Mesendoderm (in vitro differentiated cells): ENCODE data around the gene MREG.

Experiments
- DNase-seq: peaks from one replicate; pipeline ENCODE4 v3.0.0; 2013
- H2AK5ac ChIP-seq: 2 replicates; pipeline ENCODE4 v1.6.1; 2013; ENCODE audit warnings: low read length, inconsistent platforms
- H2BK120ac ChIP-seq: 2 replicates; pipeline ENCODE4 v1.6.1; 2013; ENCODE audit warnings: low read depth, mild to moderate bottlenecking, low read length, moderate library complexity, mixed read lengths
- H2BK15ac ChIP-seq: replicated peaks from 2 replicates; pipeline ENCODE4 v1.6.1; 2013; ENCODE audit warnings: low read depth, mild to moderate bottlenecking, moderate library complexity
- H2BK5ac ChIP-seq: 2 replicates; pipeline ENCODE4 v1.6.1; 2013; ENCODE audit warnings: low read length, inconsistent platforms
- H3K18ac ChIP-seq: 2 replicates; pipeline ENCODE4 v1.6.1; 2013; ENCODE audit warnings: mild to moderate bottlenecking, low read length, mixed read lengths
- H3K23ac ChIP-seq: one replicate; pipeline ENCODE4 v1.6.1; 2013; ENCODE audit warnings: low read length
- H3K27ac ChIP-seq: 2 replicates; pipeline ENCODE4 v1.5.1; 2013; ENCODE audit warnings: low read depth, mild to moderate bottlenecking, inconsistent platforms, low read length, moderate library complexity
- H3K27me3 ChIP-seq: 2 replicates; pipeline ENCODE4 v1.6.1; 2013; ENCODE audit warnings: low read length, control low read depth, mild to moderate bottlenecking, inconsistent platforms; ENCODE audit not compliant: insufficient read depth, poor library complexity
- H3K36me3 ChIP-seq: 2 replicates; pipeline ENCODE4 v1.6.1; 2013; ENCODE audit warnings: low read length, inconsistent platforms; ENCODE audit not compliant: control insufficient read depth, insufficient read depth
- H3K4ac ChIP-seq: one replicate; pipeline ENCODE4 v1.6.1; 2013; ENCODE audit warnings: low read depth, mild to moderate bottlenecking, low read length, moderate library complexity
- H3K4me1 ChIP-seq: 2 replicates; pipeline ENCODE4 v1.6.1; 2013; ENCODE audit warnings: low read depth, low read length, inconsistent platforms; ENCODE audit not compliant: control insufficient read depth
- H3K4me2 ChIP-seq: 2 replicates; pipeline ENCODE4 v1.6.1; 2013; ENCODE audit warnings: low read length
- H3K4me3 ChIP-seq: 2 replicates; pipeline ENCODE4 v1.5.1; 2013; ENCODE audit warnings: mild to moderate bottlenecking, low read length
- H3K56ac ChIP-seq: one replicate; pipeline ENCODE4 v1.6.1; 2013; ENCODE audit warnings: low read length
- H3K79me1 ChIP-seq: 2 replicates; pipeline ENCODE4 v1.6.1; 2013; ENCODE audit warnings: low read length, inconsistent platforms
- H3K79me2 ChIP-seq: 2 replicates; pipeline ENCODE4 v1.6.1; 2013; ENCODE audit warnings: mild to moderate bottlenecking, low read length; ENCODE audit not compliant: control insufficient read depth, insufficient read depth
- H3K9ac ChIP-seq: 2 replicates; pipeline ENCODE4 v1.6.1; 2013; ENCODE audit warnings: low read length, inconsistent platforms
- H4K5ac ChIP-seq: one replicate; pipeline ENCODE4 v1.6.1; 2013; ENCODE audit warnings: low read length
- H4K8ac ChIP-seq: one replicate; pipeline ENCODE4 v1.6.1; 2013; ENCODE audit warnings: low read depth, mild to moderate bottlenecking, control low read depth, low read length, moderate library complexity
- WGBS: extraction: QIAGEN DNeasy Blood & Tissue Kit; methylation state at CpG from one replicate; pipeline ENCODE4 v1.1.7; 2013; ENCODE audit warnings: low lambda C conversion rate, missing lambda C conversion rate; ENCODE audit not compliant: insufficient coverage; ENCODE audit errors: extremely low coverage; 5-methylcytosine and 5-hydroxymethylcytosine counted together

Gene MREG

DNA sequence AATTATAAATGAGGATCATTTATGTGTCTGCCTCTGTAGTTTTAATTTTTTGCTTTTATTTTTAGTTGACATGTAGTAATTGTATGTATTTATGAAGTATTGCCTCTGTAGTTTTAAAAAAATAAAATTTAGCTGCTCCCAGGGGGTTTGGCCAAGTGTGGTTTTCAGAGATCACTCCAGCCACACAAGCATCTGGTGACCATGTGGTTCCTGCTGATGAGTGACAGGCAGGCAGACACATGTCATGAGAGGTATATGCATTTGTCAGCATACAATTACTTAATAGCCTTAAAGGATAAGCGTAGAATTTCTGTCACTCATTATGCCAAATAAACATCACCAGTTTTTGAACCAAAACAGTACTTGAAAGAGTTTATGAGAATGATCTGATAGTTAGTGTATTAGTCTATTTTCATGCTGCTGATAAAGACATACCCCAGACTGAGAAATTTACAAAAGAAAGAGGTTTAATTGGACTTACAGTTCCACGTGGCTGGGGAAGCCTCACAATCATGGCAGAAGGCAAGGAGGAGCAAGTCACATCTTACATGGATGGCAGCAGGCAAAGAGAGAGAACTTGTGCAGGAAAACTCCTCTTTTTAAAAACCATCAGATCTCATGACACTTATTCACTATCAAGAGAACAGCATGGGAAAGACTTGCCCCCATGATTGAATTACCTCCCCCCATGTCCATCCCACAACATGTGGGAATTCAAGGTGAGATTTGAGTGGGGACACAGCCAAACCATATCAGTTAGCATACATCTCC, 29.6 kb downstream of the MREG start:
- Histone ChIP-seq H3K4me1 (no peaks in the 10 kb centered on the region), H3K56ac (no peak overlapping the region), H4K5ac (no peak overlapping the region), H4K8ac (no peak overlapping the region), H2AK5ac (no peak overlapping the region), H3K4me3 (no peak overlapping the region), H3K9ac (no peak overlapping the region), H3K79me2 (no peaks in the 10 kb centered on the region), H3K36me3 (peaks cover 1% of the 10 kb centered on the region), H3K27ac (no peak overlapping the region), H3K4ac (no peak overlapping the region), H3K23ac (no peak overlapping the region), H3K4me2 (no peak overlapping the region), H2BK15ac (no peak overlapping the region), H3K79me1 (peaks cover 6% of the 10 kb centered on the region), H2BK120ac (no peak overlapping the region), H3K27me3 (no peaks in the 10 kb centered on the region), H3K18ac (no peak overlapping the region), H2BK5ac (no peak overlapping the region)
- no CpG with 5 or more reads among the region's 2 CpGs for WGBS
- DNase-seq = no peak

DNA sequence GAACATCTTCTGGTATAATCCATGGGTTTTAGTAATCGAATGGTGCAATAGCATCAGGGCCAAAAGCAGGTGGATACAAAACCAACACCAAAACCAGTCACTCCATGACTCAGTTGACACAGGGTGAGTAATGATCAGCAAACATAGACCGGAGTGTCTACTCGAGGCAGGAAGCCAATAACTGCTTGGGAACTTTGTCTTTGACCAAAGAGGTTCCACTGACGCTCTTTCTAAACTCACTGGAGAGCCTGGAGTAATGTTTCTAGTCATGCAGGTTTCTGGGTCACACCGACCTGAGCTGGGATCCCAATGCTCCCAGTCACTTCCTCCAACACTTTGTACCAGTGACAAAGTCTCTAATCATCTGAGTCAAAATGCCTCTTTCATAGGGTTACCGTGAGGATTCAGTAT, 30.9 kb downstream of the MREG start:
- Histone ChIP-seq H3K4me3 (no peak overlapping the region), H4K5ac (no peak overlapping the region), H2AK5ac (no peak overlapping the region), H3K79me1 (peaks cover 6% of the 10 kb centered on the region), H3K18ac (no peak overlapping the region), H2BK120ac (no peak overlapping the region), H2BK5ac (no peak overlapping the region), H3K23ac (no peak overlapping the region), H3K79me2 (no peaks in the 10 kb centered on the region), H3K4ac (no peak overlapping the region), H3K36me3 (peaks cover 1% of the 10 kb centered on the region), H4K8ac (no peak overlapping the region), H3K4me2 (no peak overlapping the region), H2BK15ac (no peak overlapping the region), H3K27ac (no peak overlapping the region), H3K9ac (no peak overlapping the region), H3K27me3 (no peaks in the 10 kb centered on the region), H3K4me1 (no peaks in the 10 kb centered on the region), H3K56ac (no peak overlapping the region)
- no CpG with 5 or more reads among the region's 6 CpGs for WGBS
- DNase-seq = no peak

GRCh38 chr2:215981115-215981514, 32.2 kb downstream of the MREG start:
- H3K27ac ChIP-seq = no peak overlapping the region
- H3K56ac ChIP-seq = no peak overlapping the region
- no CpG with 5 or more reads among the region's 7 CpGs for WGBS
- peaks cover 6% of the 10 kb centered on the region for H3K79me1 ChIP-seq
- no peak overlapping the region for H4K5ac ChIP-seq
- no peak overlapping the region for H3K4me3 ChIP-seq
- no peak overlapping the region for H3K4me2 ChIP-seq
- no peak overlapping the region for H2AK5ac ChIP-seq
- H2BK120ac ChIP-seq = no peak overlapping the region
- no peak overlapping the region for H4K8ac ChIP-seq
- H3K9ac ChIP-seq = no peak overlapping the region
- no peaks in the 10 kb centered on the region for H3K4me1 ChIP-seq
- no peaks in the 10 kb centered on the region for H3K36me3 ChIP-seq
- no peak overlapping the region for H2BK5ac ChIP-seq
- no peak overlapping the region for H3K23ac ChIP-seq
- no peak for DNase-seq
- H3K79me2 ChIP-seq = peaks cover 3% of the 10 kb centered on the region
- no peak overlapping the region for H2BK15ac ChIP-seq
- no peaks in the 10 kb centered on the region for H3K27me3 ChIP-seq
- no peak overlapping the region for H3K4ac ChIP-seq
- no peak overlapping the region for H3K18ac ChIP-seq

- Histone ChIP-seq H4K8ac (no peak overlapping the region), H3K18ac (no peak overlapping the region), H4K5ac (no peak overlapping the region), H2BK5ac (no peak overlapping the region), H3K79me1 (peaks cover 6% of the 10 kb centered on the region), H3K9ac (no peak overlapping the region), H2BK120ac (no peak overlapping the region), H2BK15ac (no peak overlapping the region), H3K56ac (no peak overlapping the region), H3K4ac (no peak overlapping the region), H2AK5ac (no peak overlapping the region), H3K27me3 (no peaks in the 10 kb centered on the region), H3K4me1 (no peaks in the 10 kb centered on the region), H3K36me3 (no peaks in the 10 kb centered on the region), H3K4me2 (no peak overlapping the region), H3K4me3 (no peak overlapping the region), H3K27ac (no peak overlapping the region), H3K23ac (no peak overlapping the region), H3K79me2 (peaks cover 3% of the 10 kb centered on the region)
- no peak for DNase-seq
- WGBS = no CpG with 5 or more reads among the region's 2 CpGs
Observed at GRCh38 chr2:215979620-215980019, 33.7 kb downstream of the MREG start.

DNA sequence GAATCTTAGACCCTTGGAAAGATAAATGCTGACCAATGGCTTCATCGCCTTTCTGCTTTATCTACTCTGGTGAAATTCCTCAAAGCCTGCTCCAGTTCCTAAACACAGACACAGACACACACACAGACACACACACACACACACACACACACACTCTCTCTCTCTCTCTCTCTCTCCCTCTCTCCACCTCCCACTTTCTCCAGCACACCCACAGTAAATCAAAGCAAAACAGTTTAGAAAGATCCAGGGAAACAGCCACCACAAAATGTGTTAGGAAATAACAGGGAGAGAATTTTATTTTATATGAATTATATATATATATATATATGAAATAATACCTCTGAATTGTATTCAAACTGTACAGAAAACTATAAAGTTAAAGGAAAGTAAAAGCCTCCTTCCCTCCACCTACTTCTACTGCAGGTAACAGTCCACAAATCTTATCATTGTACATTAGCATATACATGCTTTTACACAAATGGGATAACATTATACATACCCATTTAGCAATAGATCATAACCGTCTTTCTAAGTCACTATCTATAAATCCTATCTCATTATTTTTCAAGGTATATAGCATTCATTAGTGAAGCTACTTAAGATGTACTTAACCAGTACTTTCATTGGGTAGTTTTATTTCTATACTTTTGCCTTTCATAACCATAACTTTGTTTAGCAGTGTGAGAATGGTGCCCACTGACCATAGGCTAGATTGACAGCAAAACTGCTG, 38.5 kb downstream of the MREG start:
- H3K56ac ChIP-seq = no peak overlapping the region
- H3K4ac ChIP-seq = no peak overlapping the region
- no peaks in the 10 kb centered on the region for H3K36me3 ChIP-seq
- H2BK120ac ChIP-seq = no peak overlapping the region
- peaks cover 6% of the 10 kb centered on the region for H3K79me2 ChIP-seq
- no peak overlapping the region for H3K4me3 ChIP-seq
- no peak overlapping the region for H4K5ac ChIP-seq
- no peak overlapping the region for H2AK5ac ChIP-seq
- no peaks in the 10 kb centered on the region for H3K4me1 ChIP-seq
- no peak overlapping the region for H4K8ac ChIP-seq
- H2BK5ac ChIP-seq = no peak overlapping the region
- H3K27ac ChIP-seq = no peak overlapping the region
- H3K18ac ChIP-seq = no peak overlapping the region
- H3K23ac ChIP-seq = no peak overlapping the region
- peaks cover 5% of the 10 kb centered on the region for H3K79me1 ChIP-seq
- H2BK15ac ChIP-seq = no peak overlapping the region
- 100% methylated on average over 1 of the region's 2 CpGs for WGBS
- no peaks in the 10 kb centered on the region for H3K27me3 ChIP-seq
- no peak overlapping the region for H3K9ac ChIP-seq
- H3K4me2 ChIP-seq = no peak overlapping the region
- no peak for DNase-seq
